ENCODE data around the gene ARHGEF37.

ARHGEF37 gene

GRCh38 chr5:149598966-149599365, 17.7 kb downstream of the ARHGEF37 start:
- in situ Hi-C loops (cut with MboI; ENCODE audit: low sequenced_read_pairs), result no loop called here

- in situ Hi-C loops (cut with MboI; ENCODE audit: low sequenced_read_pairs), result no loop called here
These were observed 18.1 kb downstream of the ARHGEF37 start for GRCh38 chr5:149599375-149599774.

DNA sequence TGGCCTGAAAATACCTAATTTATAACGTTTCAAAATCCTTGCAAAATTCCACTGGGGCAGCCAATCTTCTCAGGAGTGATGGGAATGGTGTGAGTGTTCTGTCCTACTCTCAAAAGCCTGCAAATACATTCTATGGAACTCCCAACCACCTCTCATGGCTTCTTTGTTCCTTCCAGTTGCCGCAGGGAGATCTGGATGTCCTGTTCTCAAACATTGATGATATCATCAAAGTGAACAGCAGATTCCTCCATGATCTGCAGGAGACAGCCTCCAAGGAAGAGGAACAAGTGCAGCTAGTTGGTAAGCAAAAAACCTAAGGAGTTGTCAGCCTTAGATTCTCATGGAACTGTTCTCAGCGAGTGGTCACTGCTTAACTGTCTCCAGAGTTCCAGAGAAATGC, 19.6 kb downstream of the ARHGEF37 start:
- in situ Hi-C loops (cut with MboI; ENCODE audit: low sequenced_read_pairs), result no loop called here

DNA sequence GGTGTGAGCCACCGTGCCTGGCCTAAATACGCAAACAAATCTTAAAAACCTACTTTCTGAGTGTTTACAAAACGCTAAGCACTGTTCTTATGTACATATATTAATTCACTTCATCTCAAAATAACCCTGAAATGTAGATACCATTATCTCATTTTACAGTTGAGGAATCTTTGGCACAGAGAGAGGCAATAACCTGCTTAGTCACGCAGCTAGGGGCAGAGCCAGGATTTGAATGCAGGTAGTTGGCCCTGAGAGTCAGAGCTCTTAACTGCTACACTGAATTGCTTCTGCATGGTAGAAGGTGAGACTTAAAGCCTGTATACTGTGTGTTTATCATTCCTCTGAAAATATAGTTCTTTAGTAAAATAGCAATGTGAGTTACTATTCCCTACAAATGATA, 21.9 kb downstream of the ARHGEF37 start:
- in situ Hi-C loops (cut with MboI; ENCODE audit: low sequenced_read_pairs), result no loop called here

DNA sequence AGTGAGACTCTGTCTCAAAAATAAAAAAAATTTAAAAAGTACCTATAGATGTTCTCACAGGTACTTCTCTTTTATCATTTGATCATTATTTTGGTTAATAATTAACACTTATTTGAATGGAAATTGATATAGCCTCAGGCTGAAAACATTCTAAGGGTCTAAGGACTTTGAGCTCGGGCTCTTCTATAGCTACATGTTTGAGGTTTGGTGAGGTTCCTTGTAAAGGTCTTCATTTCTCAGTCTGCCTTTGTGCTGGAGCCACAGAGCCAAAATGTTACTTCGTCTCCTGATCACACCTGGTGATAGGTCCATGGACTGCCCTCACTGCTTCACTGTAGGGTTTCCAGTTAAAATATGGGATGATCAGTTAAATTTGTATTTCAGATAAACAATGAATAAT, 22.6 kb downstream of the ARHGEF37 start:
- in situ Hi-C loops (cut with MboI; ENCODE audit: low sequenced_read_pairs), result no loop called here

- in situ Hi-C loops (cut with MboI; ENCODE audit: low sequenced_read_pairs), result no loop called here
These were observed 23.0 kb downstream of the ARHGEF37 start for GRCh38 chr5:149604321-149604720.

- in situ Hi-C loops (cut with MboI; ENCODE audit: low sequenced_read_pairs), result no loop called here
These were observed 24.2 kb downstream of the ARHGEF37 start for GRCh38 chr5:149605354-149605997.

- in situ Hi-C loops (cut with MboI; ENCODE audit: low sequenced_read_pairs), result no loop called here
These were observed 24.9 kb downstream of the ARHGEF37 start for GRCh38 chr5:149605998-149606724.

DNA sequence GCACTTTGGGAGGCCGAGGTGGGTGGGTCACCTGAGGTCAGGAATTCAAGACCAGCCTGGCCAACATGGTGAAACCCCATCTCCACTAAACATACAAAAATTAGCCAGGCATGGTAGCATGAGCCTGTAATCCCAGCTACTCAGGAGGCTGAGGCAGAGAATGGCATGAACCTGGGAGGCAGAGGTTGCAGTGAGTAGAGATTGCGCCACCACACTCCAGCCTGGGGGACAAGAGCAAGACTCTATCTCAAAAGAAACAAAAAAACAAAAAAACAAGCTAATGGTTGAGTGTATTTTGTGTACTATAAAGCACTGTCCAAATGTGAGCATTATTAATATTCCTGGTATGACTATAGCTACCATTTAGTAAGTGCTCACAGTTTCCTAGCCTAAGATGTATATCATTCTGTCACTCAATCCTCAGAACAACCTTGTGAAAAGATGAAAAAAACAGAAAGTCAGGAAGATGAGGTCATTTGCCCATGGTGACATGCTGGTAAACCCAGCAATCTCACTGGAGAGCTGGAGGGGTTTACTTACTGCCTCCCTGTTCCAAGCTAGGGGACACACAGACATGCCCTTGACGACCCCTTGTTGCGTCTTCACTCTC, 27.7 kb downstream of the ARHGEF37 start:
- in situ Hi-C loops (cut with MboI; ENCODE audit: low sequenced_read_pairs), result no loop called here

GRCh38 chr5:149609640-149610219, 28.4 kb downstream of the ARHGEF37 start:
- in situ Hi-C loops (cut with MboI; ENCODE audit: low sequenced_read_pairs), result no loop called here

- in situ Hi-C loops (cut with MboI; ENCODE audit: low sequenced_read_pairs), result no loop called here
These were observed 29.4 kb downstream of the ARHGEF37 start for GRCh38 chr5:149610589-149611255.

- in situ Hi-C loops (cut with MboI; ENCODE audit: low sequenced_read_pairs), result no loop called here
These were observed 30.0 kb downstream of the ARHGEF37 start for GRCh38 chr5:149611326-149611725.

- in situ Hi-C loops (cut with MboI; ENCODE audit: low sequenced_read_pairs), result no loop called here
These were observed 33.0 kb downstream of the ARHGEF37 start for GRCh38 chr5:149614034-149614907.

- in situ Hi-C loops (cut with MboI; ENCODE audit: low sequenced_read_pairs), result no loop called here
These were observed 34.7 kb downstream of the ARHGEF37 start for GRCh38 chr5:149615976-149616375.

GRCh38 chr5:149616727-149617285, 35.5 kb downstream of the ARHGEF37 start:
- in situ Hi-C loops (cut with MboI; ENCODE audit: low sequenced_read_pairs), result no loop called here

GRCh38 chr5:149617760-149618306, 36.5 kb downstream of the ARHGEF37 start:
- in situ Hi-C loops (cut with MboI; ENCODE audit: low sequenced_read_pairs), result no loop called here

- in situ Hi-C loops (cut with MboI; ENCODE audit: low sequenced_read_pairs), result no loop called here
These were observed 37.4 kb downstream of the ARHGEF37 start for GRCh38 chr5:149618581-149619248.

GRCh38 chr5:149621415-149622098, 40.3 kb downstream of the ARHGEF37 start:
- in situ Hi-C loops (cut with MboI; ENCODE audit: low sequenced_read_pairs), result no loop called here

DNA sequence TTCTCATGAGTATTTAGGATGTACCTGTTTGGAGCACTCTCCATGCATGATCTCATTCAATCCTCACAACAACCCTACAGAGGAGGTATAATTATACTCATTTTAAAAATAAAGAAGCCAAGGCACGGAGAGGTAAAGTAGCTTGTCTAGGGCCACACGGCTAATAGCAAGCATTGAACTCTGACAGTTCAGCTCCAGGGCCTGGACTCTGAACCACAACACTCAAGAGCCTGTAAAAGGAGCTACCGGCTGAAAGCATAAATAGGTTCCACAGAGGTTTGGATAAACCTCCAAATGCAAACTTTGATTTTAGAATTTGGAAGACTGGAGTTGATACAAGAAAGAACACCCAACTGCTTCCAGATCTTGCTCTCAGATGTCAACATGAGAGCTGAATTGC, 41.2 kb downstream of the ARHGEF37 start:
- in situ Hi-C loops (cut with MboI; ENCODE audit: low sequenced_read_pairs), result no loop called here
